SK-N-SH treated with all-trans-retinoic acid at 6 μM for 48 hours (cell line): ENCODE data around the gene MYOD1.

Experiments
- ARNTL ChIP-seq: fragments of 450-650 bp; formaldehyde crosslinking; IDR thresholded peaks from 2 replicates; pipeline ENCODE4 v1.5.0; 2020; ENCODE audit warnings: low read depth, mild to moderate bottlenecking, moderate library complexity, borderline replicate concordance
- ESRRG ChIP-seq: fragments of 250-450 bp; sonication (Bioruptor Pico); IDR thresholded peaks from 2 replicates; pipeline ENCODE4 v1.6.1; 2021; ENCODE audit warnings: mild to moderate bottlenecking
- RARB ChIP-seq: fragments of 250-450 bp; sonication (Bioruptor Pico); IDR thresholded peaks from 2 replicates; pipeline ENCODE4 v1.8.0; 2021; ENCODE audit warnings: mild to moderate bottlenecking, moderate library complexity
- ZC3H10 ChIP-seq: fragments of 250-450 bp; sonication (Bioruptor Pico); IDR thresholded peaks from 2 replicates; pipeline ENCODE4 v1.5.1; 2021; ENCODE audit warnings: mild to moderate bottlenecking, moderate library complexity
- ZFP3 ChIP-seq: fragments of 250-450 bp; sonication (Bioruptor Pico); IDR thresholded peaks from 2 replicates; pipeline ENCODE4 v1.5.0; 2020; ENCODE audit warnings: mild to moderate bottlenecking, moderate library complexity
- TF ChIP-seq, protein P1 (sequence below): fragments of 250-450 bp; sonication (Bioruptor Pico); IDR thresholded peaks from 2 replicates; pipeline ENCODE4 v1.8.0; 2020; ENCODE audit warnings: mild to moderate bottlenecking, moderate library complexity, borderline replicate concordance
- TF ChIP-seq, protein P2 (sequence below): fragments of 250-450 bp; sonication (Bioruptor Pico); IDR thresholded peaks from 2 replicates; pipeline ENCODE4 v1.8.0; 2021; ENCODE audit warnings: low read depth, mild to moderate bottlenecking, moderate library complexity, borderline replicate concordance

DNA sequence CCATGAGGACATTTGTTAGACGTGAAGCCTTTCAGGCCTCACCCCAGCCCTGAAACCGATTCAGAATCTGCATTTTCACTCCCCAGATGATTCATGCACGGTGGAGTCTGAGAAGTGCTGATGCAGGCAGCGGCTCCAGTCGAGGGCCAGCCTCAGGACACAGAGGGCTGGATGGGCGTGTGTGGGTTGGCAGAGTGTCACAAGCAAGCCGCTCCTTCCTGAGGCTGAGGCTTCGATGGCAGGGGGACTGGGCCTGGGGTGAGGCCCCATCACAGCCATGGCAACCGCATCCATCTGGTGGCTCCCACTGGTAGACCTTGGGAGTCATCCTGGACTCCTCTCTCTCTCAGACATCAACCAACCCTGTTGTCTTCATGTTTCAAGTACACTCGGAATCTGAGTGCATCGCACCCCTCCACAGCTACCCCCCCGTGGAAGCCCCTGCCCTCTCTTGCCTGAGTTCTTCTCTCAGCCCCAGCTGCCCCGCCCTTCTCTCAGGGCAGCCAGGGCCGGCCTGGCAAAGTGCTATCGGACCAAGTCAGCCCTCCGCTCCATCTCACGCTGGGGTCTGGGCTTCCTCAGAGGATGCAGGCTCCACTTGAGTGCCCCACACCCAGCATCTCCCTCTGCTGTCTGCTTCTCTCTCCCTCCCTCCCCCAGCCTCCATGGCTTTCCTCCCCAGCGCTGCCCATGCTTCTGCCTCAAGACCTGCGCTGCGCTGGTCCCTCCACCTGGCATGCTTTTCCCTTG, 25.8 kb downstream of the MYOD1 start:
- TF ChIP-seq RARB (CRISPR knock-in tag), result no peak
- TF ChIP-seq, protein P1, sequence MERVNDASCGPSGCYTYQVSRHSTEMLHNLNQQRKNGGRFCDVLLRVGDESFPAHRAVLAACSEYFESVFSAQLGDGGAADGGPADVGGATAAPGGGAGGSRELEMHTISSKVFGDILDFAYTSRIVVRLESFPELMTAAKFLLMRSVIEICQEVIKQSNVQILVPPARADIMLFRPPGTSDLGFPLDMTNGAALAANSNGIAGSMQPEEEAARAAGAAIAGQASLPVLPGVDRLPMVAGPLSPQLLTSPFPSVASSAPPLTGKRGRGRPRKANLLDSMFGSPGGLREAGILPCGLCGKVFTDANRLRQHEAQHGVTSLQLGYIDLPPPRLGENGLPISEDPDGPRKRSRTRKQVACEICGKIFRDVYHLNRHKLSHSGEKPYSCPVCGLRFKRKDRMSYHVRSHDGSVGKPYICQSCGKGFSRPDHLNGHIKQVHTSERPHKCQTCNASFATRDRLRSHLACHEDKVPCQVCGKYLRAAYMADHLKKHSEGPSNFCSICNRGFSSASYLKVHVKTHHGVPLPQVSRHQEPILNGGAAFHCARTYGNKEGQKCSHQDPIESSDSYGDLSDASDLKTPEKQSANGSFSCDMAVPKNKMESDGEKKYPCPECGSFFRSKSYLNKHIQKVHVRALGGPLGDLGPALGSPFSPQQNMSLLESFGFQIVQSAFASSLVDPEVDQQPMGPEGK (CRISPR knock-in tag), result no peak
- TF ChIP-seq, protein P2, sequence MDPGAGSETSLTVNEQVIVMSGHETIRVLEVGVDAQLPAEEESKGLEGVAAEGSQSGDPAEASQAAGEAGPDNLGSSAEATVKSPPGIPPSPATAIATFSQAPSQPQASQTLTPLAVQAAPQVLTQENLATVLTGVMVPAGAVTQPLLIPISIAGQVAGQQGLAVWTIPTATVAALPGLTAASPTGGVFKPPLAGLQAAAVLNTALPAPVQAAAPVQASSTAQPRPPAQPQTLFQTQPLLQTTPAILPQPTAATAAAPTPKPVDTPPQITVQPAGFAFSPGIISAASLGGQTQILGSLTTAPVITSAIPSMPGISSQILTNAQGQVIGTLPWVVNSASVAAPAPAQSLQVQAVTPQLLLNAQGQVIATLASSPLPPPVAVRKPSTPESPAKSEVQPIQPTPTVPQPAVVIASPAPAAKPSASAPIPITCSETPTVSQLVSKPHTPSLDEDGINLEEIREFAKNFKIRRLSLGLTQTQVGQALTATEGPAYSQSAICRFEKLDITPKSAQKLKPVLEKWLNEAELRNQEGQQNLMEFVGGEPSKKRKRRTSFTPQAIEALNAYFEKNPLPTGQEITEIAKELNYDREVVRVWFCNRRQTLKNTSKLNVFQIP, result no peak
- TF ChIP-seq ARNTL (CRISPR knock-in tag), result no peak
- no peak for TF ChIP-seq ZC3H10 (CRISPR knock-in tag)
- TF ChIP-seq ESRRG (CRISPR knock-in tag), result no peak
- no peak for TF ChIP-seq ZFP3 (CRISPR knock-in tag)
